ENCODE results near the gene KCNMA1.

DNA sequence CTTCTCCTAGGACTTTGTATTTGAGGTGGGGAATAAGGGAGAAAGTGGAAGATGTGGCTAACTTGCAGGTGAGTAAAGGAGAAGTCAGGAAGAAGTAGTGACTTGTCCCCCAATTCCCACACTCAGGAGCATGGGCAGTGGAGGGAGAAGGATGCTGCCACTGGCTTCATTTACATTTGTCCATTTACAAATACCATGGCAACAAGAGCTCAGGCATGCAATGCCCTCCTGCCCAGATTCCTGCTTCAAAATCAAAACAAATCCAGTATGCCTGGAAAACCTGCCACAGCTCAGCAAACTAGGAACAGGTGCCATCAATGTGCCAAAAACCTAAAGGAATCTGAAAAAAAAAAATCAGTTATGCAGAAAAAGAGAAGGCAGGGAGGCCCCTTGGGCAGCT, 139.9 kb downstream of the KCNMA1 start:
- TF ChIP-seq, protein P1, sequence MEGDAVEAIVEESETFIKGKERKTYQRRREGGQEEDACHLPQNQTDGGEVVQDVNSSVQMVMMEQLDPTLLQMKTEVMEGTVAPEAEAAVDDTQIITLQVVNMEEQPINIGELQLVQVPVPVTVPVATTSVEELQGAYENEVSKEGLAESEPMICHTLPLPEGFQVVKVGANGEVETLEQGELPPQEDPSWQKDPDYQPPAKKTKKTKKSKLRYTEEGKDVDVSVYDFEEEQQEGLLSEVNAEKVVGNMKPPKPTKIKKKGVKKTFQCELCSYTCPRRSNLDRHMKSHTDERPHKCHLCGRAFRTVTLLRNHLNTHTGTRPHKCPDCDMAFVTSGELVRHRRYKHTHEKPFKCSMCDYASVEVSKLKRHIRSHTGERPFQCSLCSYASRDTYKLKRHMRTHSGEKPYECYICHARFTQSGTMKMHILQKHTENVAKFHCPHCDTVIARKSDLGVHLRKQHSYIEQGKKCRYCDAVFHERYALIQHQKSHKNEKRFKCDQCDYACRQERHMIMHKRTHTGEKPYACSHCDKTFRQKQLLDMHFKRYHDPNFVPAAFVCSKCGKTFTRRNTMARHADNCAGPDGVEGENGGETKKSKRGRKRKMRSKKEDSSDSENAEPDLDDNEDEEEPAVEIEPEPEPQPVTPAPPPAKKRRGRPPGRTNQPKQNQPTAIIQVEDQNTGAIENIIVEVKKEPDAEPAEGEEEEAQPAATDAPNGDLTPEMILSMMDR (IDR thresholded peaks at IDR 0.05), result no peak
- TF ChIP-seq POLR2A (IDR thresholded peaks at IDR 0.05) (no peak), POLR2AphosphoS5 (IDR thresholded peaks at IDR 0.05) (no peak)
